OCI-LY3 (cell line): Measurements from ENCODE around the gene FBXL14.

Source experiments
- H2AFZ ChIP-seq: fragments of 200-600, 300-600 bp; shearing (Covaris generic); 2 replicates; pipeline ENCODE4 v1.6.0; 2014; ENCODE audit warnings: antibody characterized with exemption, low read depth, low read length
- H3K27ac ChIP-seq: fragments of 200-600, 300-600 bp; sonication (generic); 2 replicates; pipeline ENCODE4 v1.5.1; 2014; ENCODE audit warnings: mild to moderate bottlenecking, low read length, moderate library complexity, mixed read lengths
- H3K27me3 ChIP-seq: fragments of 200-600, 300-600 bp; sonication (generic); 2 replicates; pipeline ENCODE4 v1.6.1; 2014; ENCODE audit warnings: low read depth, low read length, mixed read lengths
- H3K36me3 ChIP-seq: fragments of 200-600, 300-600 bp; sonication (generic); replicated peaks from 2 replicates; pipeline ENCODE3; 2014; ENCODE audit warnings: low read depth, low read length, mixed read lengths
- H3K4me1 ChIP-seq: fragments of 300-600, 200-600 bp; sonication (generic); 2 replicates; pipeline ENCODE4 v1.6.1; 2014; ENCODE audit warnings: low read length, mixed read lengths
- H3K4me2 ChIP-seq: fragments of 200-600, 300-600 bp; sonication (generic); 2 replicates; pipeline ENCODE4 v1.6.1; 2014; ENCODE audit warnings: low read length, mixed read lengths
- H3K4me3 ChIP-seq: fragments of 300-600, 200-600 bp; sonication (generic); 2 replicates; pipeline ENCODE4 v1.5.1; 2014; ENCODE audit warnings: antibody characterized with exemption, mild to moderate bottlenecking, low read length, moderate library complexity
- H3K79me2 ChIP-seq: fragments of 300-600, 200-600 bp; shearing (Covaris generic); 2 replicates; pipeline ENCODE4 v1.6.1; 2014; ENCODE audit warnings: mild to moderate bottlenecking, low read length, mixed read lengths
- H3K9ac ChIP-seq: fragments of 300-600, 200-600 bp; shearing (Covaris generic); 2 replicates; pipeline ENCODE4 v1.6.0; 2014; ENCODE audit warnings: mild to moderate bottlenecking, low read length, moderate library complexity
- H3K9me3 ChIP-seq: fragments of 200-600, 300-600 bp; shearing (Covaris generic); 2 replicates; pipeline ENCODE4 v1.6.1; 2014; ENCODE audit warnings: low read length, mixed read lengths; ENCODE audit not compliant: insufficient read depth
- H4K20me1 ChIP-seq: fragments of 200-600, 300-600 bp; sonication (generic); 2 replicates; pipeline ENCODE4 v1.6.1; 2016; ENCODE audit warnings: low read length, mixed read lengths; ENCODE audit not compliant: insufficient read depth
- CTCF ChIP-seq: fragments of 200-600, 300-600 bp; sonication (generic); IDR thresholded peaks from 2 replicates; pipeline ENCODE4 v1.5.1; 2014; ENCODE audit warnings: antibody characterized with exemption, low read length, low read depth
- EZH2phosphoT487 ChIP-seq: fragments of 200-600 bp; shearing (Covaris generic); IDR thresholded peaks from 2 replicates; pipeline ENCODE4 v1.6.1; 2018; ENCODE audit warnings: antibody characterized with exemption, mixed run types, low read depth

The FBXL14 gene

GRCh38 chr12:1607940-1608712, 13.7 kb upstream of the FBXL14 start:
- peaks cover 3% of the 10 kb centered on the region; the same call in 1 of the 2 replicates for H4K20me1 ChIP-seq
- H3K9me3 ChIP-seq: no peaks in the 10 kb centered on the region
- no peaks in the 10 kb centered on the region for H3K36me3 ChIP-seq
- H3K79me2 ChIP-seq: no peaks in the 10 kb centered on the region
- H3K4me2 ChIP-seq: no peak overlapping the region
- H3K27ac ChIP-seq: no peak overlapping the region
- no peak overlapping the region for H3K9ac ChIP-seq
- TF ChIP-seq EZH2phosphoT487: no peak
- no peak for TF ChIP-seq CTCF
- 0 out of 2 replicates have a peak, but pooled peaks cover 3% of the 10 kb centered on the region for H3K27me3 ChIP-seq
- H2AFZ ChIP-seq: no peak overlapping the region
- H3K4me3 ChIP-seq: no peak overlapping the region
- peaks cover 25% of the 10 kb centered on the region for H3K4me1 ChIP-seq

GRCh38 chr12:1606021-1606622, 11.7 kb upstream of the FBXL14 start:
- Histone ChIP-seq H2AFZ (no peak overlapping the region), H3K9ac (peak overlapping the region; percentile 56; the same call in 1 of the 2 replicates), H3K27ac (no peak overlapping the region), H4K20me1 (peaks cover 3% of the 10 kb centered on the region; the same call in 1 of the 2 replicates), H3K4me3 (peak overlapping the region; percentile 81), H3K79me2 (no peaks in the 10 kb centered on the region), H3K4me2 (peak overlapping the region; percentile 100), H3K4me1 (peaks cover 43% of the 10 kb centered on the region), H3K27me3 (0 out of 2 replicates have a peak, but pooled peaks cover 3% of the 10 kb centered on the region), H3K9me3 (no peaks in the 10 kb centered on the region), H3K36me3 (no peaks in the 10 kb centered on the region)
- TF ChIP-seq CTCF (no peak), EZH2phosphoT487 (no peak)

- 0 out of 2 replicates have a peak, but pooled peaks cover 3% of the 10 kb centered on the region for H3K27me3 ChIP-seq
- H3K4me1 ChIP-seq: peaks cover 46% of the 10 kb centered on the region
- no peak overlapping the region for H3K27ac ChIP-seq
- TF ChIP-seq EZH2phosphoT487 (no peak), CTCF (peak; percentile 79)
- no peak overlapping the region for H2AFZ ChIP-seq
- H3K36me3 ChIP-seq: no peaks in the 10 kb centered on the region
- H3K4me3 ChIP-seq: peak overlapping the region; percentile 81
- H3K79me2 ChIP-seq: no peaks in the 10 kb centered on the region
- H3K9ac ChIP-seq: peak overlapping the region; percentile 56
- H3K4me2 ChIP-seq: peak overlapping the region; percentile 100
- no peaks in the 10 kb centered on the region for H3K9me3 ChIP-seq
- H4K20me1 ChIP-seq: peaks cover 3% of the 10 kb centered on the region; the same call in 1 of the 2 replicates
These were observed 11.0 kb upstream of the FBXL14 start for GRCh38 chr12:1605129-1606020.

- Histone ChIP-seq H3K27ac (no peak overlapping the region), H3K4me1 (peaks cover 46% of the 10 kb centered on the region), H3K79me2 (no peaks in the 10 kb centered on the region), H3K9me3 (no peaks in the 10 kb centered on the region), H2AFZ (no peak overlapping the region), H3K4me2 (no peak overlapping the region), H3K9ac (no peak overlapping the region), H3K36me3 (no peaks in the 10 kb centered on the region), H4K20me1 (peaks cover 3% of the 10 kb centered on the region; the same call in 1 of the 2 replicates), H3K27me3 (0 out of 2 replicates have a peak, but pooled peaks cover 3% of the 10 kb centered on the region), H3K4me3 (no peak overlapping the region)
- no peak for TF ChIP-seq CTCF
- TF ChIP-seq EZH2phosphoT487: no peak
These were observed 10.1 kb upstream of the FBXL14 start for GRCh38 chr12:1604464-1604863.
